Caco-2 (cell line): ENCODE data around the gene SCO1. TPM values are rescaled to one million over a fixed set of nuclear protein-coding genes. Genes with fewer than 3 reads are reported as not detected.

ENCODE experiments used
- BruUV-seq: library from RNA; stranded (reverse); fragments of 400-500 nt; replicated peaks from 2 replicates; lab custom pipeline; 2021; lab: Mats Ljungman, UMichigan
- CTCF ChIA-PET: fragments of 300-600 bp; sonication (Branson Sonifier 250); formaldehyde crosslinking; loops from one replicate; lab custom pipeline; 2022; ENCODE audit warnings: antibody characterized with exemption; lab: Charles Lee
- POLR2A ChIA-PET: fragments of 300-600 bp; sonication (Branson Sonifier 250); formaldehyde crosslinking; loops from one replicate; lab custom pipeline; 2022; ENCODE audit warnings: antibody characterized with exemption; lab: Charles Lee
- DNase-seq, 2 experiments: peaks; one replicate each; pipeline versions ENCODE4 v3.0.0 to v3.0.0-alpha.2; 2020 to 2022
- H3K27me3 ChIP-seq: replicated peaks from 2 replicates; pipeline ENCODE4 v1.6.0; 2011; ENCODE audit warnings: low read length; ENCODE audit not compliant: control insufficient read depth, insufficient read depth
- H3K36me3 ChIP-seq: 2 replicates; pipeline ENCODE4 v1.5.1; 2011; ENCODE audit warnings: low read length; ENCODE audit not compliant: control insufficient read depth, insufficient read depth
- H3K4me1 ChIP-seq: fragments of 250-450 bp; sonication (Bioruptor Pico); 2 replicates; pipeline ENCODE4 v1.5.1; 2020; ENCODE audit warnings: mild to moderate bottlenecking
- H3K4me3 ChIP-seq: 2 replicates; pipeline ENCODE4 v1.5.1; 2011; ENCODE audit warnings: low read depth, mild to moderate bottlenecking, control low read depth, low read length
- H3K9me3 ChIP-seq: fragments of 250-450 bp; sonication (Bioruptor Pico); 2 replicates; pipeline ENCODE4 v1.5.1; 2020; ENCODE audit warnings: mild to moderate bottlenecking, moderate library complexity
- H3K27ac Mint-ChIP-seq: one replicate; pipeline ENCODE4 v1.8.0; 2022; ENCODE audit warnings: mixed read lengths; ENCODE audit not compliant: unreplicated experiment
- H3K27me3 Mint-ChIP-seq: one replicate; pipeline ENCODE4 v1.8.0; 2022; ENCODE audit warnings: mixed read lengths; ENCODE audit not compliant: insufficient read depth, unreplicated experiment
- H3K36me3 Mint-ChIP-seq: one replicate; pipeline ENCODE4 v1.8.0; 2022; ENCODE audit warnings: mild to moderate bottlenecking, mixed read lengths; ENCODE audit not compliant: insufficient read depth, unreplicated experiment
- H3K4me1 Mint-ChIP-seq: one replicate; pipeline ENCODE4 v1.8.0; 2022; ENCODE audit warnings: low read depth, mixed read lengths; ENCODE audit not compliant: unreplicated experiment
- H3K4me3 Mint-ChIP-seq: one replicate; pipeline ENCODE4 v1.8.0; 2022; ENCODE audit warnings: mild to moderate bottlenecking, moderate library complexity, mixed read lengths; ENCODE audit not compliant: unreplicated experiment
- H3K9me3 Mint-ChIP-seq: one replicate; pipeline ENCODE4 v1.8.0; 2022; ENCODE audit warnings: mixed read lengths; ENCODE audit not compliant: unreplicated experiment
- CTCF ChIP-seq, 2 experiments: fragments of 200-600 bp in 1 of 2; IDR thresholded peaks; 1 replicate in 1 of 2; 2 replicates in 1 of 2; pipeline versions ENCODE4 v1.5.1 to v1.8.0; 2011 to 2022; ENCODE audit warnings: antibody characterized with exemption in 1 of 2, control low read depth in 1 of 2, inconsistent platforms in 1 of 2, low read depth in 1 of 2, low read length in 1 of 2, mild to moderate bottlenecking in 1 of 2, moderate library complexity in 1 of 2; ENCODE audit not compliant: insufficient read depth in 1 of 2, severe bottlenecking in 1 of 2, unreplicated experiment in 1 of 2
- intact Hi-C: fragments of 100-400 bp; cut with micrococcal nuclease; formaldehyde crosslinking; loops from one replicate; pipeline ENCODE4 v1.10.0; 2022; ENCODE audit not compliant: unreplicated experiment
- total RNA-seq: library from RNA; stranded (reverse); gene quantifications from 2 replicates; pipeline ENCODE4 v1.2.3, GENCODE V29; 2022

The SCO1 gene
- total RNA-seq, 1 experiment from 2014 or later: 26.3 TPM

- Mint-ChIP-seq H3K27ac (no peak within 1 kb of the TSS), H3K36me3 (no peaks in the 10 kb centered on the region)
Observed at GRCh38 chr17:10729334-10730193, 32.2 kb upstream of the SCO1 start, which contains the start of gene TMEM220. TMEM220 (minus strand) TSS chr17:10730023; CDS start chr17:10729851, 172 bp downstream.

GRCh38 chr17:10728331-10728892 lies 31.1 kb upstream of the SCO1 start:
- CTCF ChIA-PET: no interaction called here
- no peaks in the 10 kb centered on the region for H3K9me3 Mint-ChIP-seq
- intact Hi-C loops: no loop called here

More at GRCh38 chr17:10729334-10730193, 32.2 kb upstream of the SCO1 start, which contains the start of gene TMEM220:
- BruUV-seq: no TSS peak
- H3K4me3 Mint-ChIP-seq: no peak within 1 kb of the TSS
- POLR2A ChIA-PET: no interaction called here
- no peaks in the 10 kb centered on the region for H3K9me3 ChIP-seq
- no peaks in the 10 kb centered on the region for H3K36me3 ChIP-seq
- TF ChIP-seq CTCF (IDR thresholded peaks at IDR 0.05; ENCODE audit: insufficient read depth in 1 of 2, low read depth in 1 of 2, low read length in 1 of 2, severe bottlenecking in 1 of 2, unreplicated experiment in 1 of 2): no peak
- no peaks in the 10 kb centered on the region for H3K9me3 Mint-ChIP-seq
- H3K4me3 ChIP-seq: no peak within 1 kb of the TSS
- CTCF ChIA-PET: no interaction called here
- H3K27me3 Mint-ChIP-seq: no peaks in the 10 kb centered on the region
- intact Hi-C loops: loop anchor here (10.0 kb wide), 1 partner anchor 85 kb away; no protein-coding TSS in a partner anchor
- H3K27me3 ChIP-seq: no peaks in the 10 kb centered on the region
- H3K4me1 ChIP-seq: 0 out of 2 replicates have a peak, but pooled peaks cover 5% of the 10 kb centered on the region
- H3K4me1 Mint-ChIP-seq: peaks cover 6% of the 10 kb centered on the region
- no peak for DNase-seq

More at GRCh38 chr17:10728331-10728892, 31.1 kb upstream of the SCO1 start:
- Histone ChIP-seq H3K9me3 (no peaks in the 10 kb centered on the region), H3K36me3 (no peaks in the 10 kb centered on the region), H3K27me3 (no peaks in the 10 kb centered on the region), H3K4me1 (0 out of 2 replicates have a peak, but pooled peaks cover 4% of the 10 kb centered on the region), H3K4me3 (no peak overlapping the region)
- H3K27me3 Mint-ChIP-seq: no peaks in the 10 kb centered on the region
- no peak overlapping the region for H3K4me3 Mint-ChIP-seq
- POLR2A ChIA-PET: no interaction called here
- no peak for TF ChIP-seq CTCF (IDR thresholded peaks at IDR 0.05; ENCODE audit: insufficient read depth in 1 of 2, low read depth in 1 of 2, low read length in 1 of 2, severe bottlenecking in 1 of 2, unreplicated experiment in 1 of 2)
- H3K4me1 Mint-ChIP-seq: peaks cover 11% of the 10 kb centered on the region
- no peak overlapping the region for H3K27ac Mint-ChIP-seq
- H3K36me3 Mint-ChIP-seq: no peaks in the 10 kb centered on the region
- DNase-seq: no peak
- BruUV-seq: no TSS peak
